SK-N-SH treated with all-trans-retinoic acid at 6 μM for 48 hours (cell line): Measurements from ENCODE around the gene RSPH10B2.
"Not testable (repeated sequence)": the region's sequence is repeated elsewhere in the genome, so short reads cannot be mapped to it uniquely, and the experiment has no call there.

Experiments used
- CREB5 ChIP-seq: fragments of 250-450 bp; sonication (Bioruptor Pico); IDR thresholded peaks from 2 replicates; pipeline ENCODE4 v1.5.1; 2020; ENCODE audit warnings: low read depth, mild to moderate bottlenecking, moderate library complexity
- ESRRG ChIP-seq: fragments of 250-450 bp; sonication (Bioruptor Pico); IDR thresholded peaks from 2 replicates; pipeline ENCODE4 v1.6.1; 2021; ENCODE audit warnings: mild to moderate bottlenecking
- TCF4 ChIP-seq: fragments of 250-450 bp; sonication (Bioruptor Pico); IDR thresholded peaks from 2 replicates; pipeline ENCODE4 v1.8.0; 2021; ENCODE audit warnings: mild to moderate bottlenecking, moderate library complexity, borderline replicate concordance
- ZFP3 ChIP-seq: fragments of 250-450 bp; sonication (Bioruptor Pico); IDR thresholded peaks from 2 replicates; pipeline ENCODE4 v1.5.0; 2020; ENCODE audit warnings: mild to moderate bottlenecking, moderate library complexity
- ZNF8 ChIP-seq: fragments of 450-650 bp; formaldehyde crosslinking; IDR thresholded peaks from 2 replicates; pipeline ENCODE4 v1.5.0; 2020; ENCODE audit warnings: mild to moderate bottlenecking, moderate library complexity

- TF ChIP-seq CREB5; ZNF8 (CRISPR knock-in tag); ZFP3 (CRISPR knock-in tag); ESRRG; TCF4 (CRISPR knock-in tag): not testable (repeated sequence)
Measured at GRCh38 chr7:6726341-6726740, 27.6 kb upstream of the RSPH10B2 start.
